IPS DF 4.7 (cell line): ENCODE results near the gene NEU2.
"Not testable (repeated sequence)": the region's sequence is repeated elsewhere in the genome, so short reads cannot be mapped to it uniquely, and the experiment has no call there.

Source experiments
- DNase-seq: peaks from one replicate; pipeline ENCODE4 v3.0.0-alpha.2; 2013; ENCODE audit warnings: low spot score; ENCODE audit errors: extremely low read depth

Gene NEU2

DNA sequence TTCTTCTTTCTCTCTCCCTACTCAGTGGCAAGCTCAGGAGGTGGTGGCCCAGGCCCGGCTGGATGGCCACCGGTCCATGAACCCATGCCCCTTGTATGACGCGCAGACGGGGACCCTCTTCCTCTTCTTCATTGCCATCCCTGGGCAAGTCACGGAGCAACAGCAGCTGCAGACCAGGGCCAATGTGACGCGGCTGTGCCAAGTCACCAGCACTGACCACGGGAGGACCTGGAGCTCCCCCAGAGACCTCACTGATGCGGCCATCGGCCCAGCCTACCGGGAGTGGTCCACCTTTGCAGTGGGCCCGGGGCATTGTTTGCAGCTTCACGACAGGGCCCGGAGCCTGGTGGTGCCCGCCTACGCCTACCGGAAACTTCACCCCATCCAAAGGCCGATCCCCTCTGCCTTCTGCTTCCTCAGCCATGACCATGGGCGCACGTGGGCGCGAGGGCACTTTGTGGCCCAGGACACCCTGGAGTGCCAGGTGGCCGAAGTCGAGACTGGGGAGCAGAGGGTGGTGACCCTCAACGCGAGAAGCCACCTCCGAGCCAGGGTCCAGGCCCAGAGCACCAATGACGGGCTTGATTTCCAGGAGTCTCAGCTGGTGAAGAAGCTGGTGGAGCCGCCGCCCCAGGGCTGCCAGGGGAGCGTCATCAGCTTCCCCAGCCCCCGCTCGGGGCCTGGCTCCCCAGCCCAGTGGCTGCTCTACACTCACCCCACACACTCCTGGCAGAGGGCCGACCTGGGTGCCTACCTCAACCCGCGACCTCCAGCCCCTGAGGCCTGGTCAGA is 1.8 kb downstream of the NEU2 start:
- DNase-seq = no peak

DNA sequence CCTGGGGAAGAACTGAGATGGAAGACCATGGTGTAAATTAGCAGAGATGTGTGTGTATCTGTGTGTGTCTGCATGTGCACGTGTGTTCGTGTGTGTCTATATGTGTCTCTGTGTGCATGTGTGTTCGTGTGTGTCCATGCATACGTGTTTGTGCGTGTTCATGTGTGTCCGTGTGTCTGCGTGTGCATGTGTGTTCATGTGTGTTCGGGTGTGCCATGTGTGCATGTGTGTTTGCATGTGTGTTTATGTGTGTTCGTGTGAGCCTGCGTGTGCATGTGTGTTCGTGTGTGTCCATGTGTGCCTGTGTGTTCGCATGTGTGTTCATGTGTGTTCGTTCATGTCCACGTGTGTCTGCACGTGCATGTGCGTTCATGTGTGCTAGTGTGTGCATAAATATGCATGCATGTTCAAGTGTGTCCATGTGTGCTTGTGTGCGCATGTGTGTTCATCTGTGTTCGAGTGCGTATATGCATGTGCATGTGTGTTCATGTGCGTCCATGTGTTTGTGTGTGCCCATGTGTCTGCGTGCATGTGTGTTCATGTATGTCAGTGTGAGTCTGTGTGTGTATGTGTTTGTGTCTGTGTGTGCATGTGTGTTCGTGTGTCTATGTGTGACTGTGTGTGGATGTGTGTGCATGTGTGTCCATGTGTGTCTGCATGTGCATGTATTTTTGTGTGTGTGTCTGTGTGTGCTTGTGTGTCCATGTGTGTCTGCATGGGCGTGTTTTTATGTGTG is 3.1 kb downstream of the NEU2 start:
- DNase-seq = no peak

DNA sequence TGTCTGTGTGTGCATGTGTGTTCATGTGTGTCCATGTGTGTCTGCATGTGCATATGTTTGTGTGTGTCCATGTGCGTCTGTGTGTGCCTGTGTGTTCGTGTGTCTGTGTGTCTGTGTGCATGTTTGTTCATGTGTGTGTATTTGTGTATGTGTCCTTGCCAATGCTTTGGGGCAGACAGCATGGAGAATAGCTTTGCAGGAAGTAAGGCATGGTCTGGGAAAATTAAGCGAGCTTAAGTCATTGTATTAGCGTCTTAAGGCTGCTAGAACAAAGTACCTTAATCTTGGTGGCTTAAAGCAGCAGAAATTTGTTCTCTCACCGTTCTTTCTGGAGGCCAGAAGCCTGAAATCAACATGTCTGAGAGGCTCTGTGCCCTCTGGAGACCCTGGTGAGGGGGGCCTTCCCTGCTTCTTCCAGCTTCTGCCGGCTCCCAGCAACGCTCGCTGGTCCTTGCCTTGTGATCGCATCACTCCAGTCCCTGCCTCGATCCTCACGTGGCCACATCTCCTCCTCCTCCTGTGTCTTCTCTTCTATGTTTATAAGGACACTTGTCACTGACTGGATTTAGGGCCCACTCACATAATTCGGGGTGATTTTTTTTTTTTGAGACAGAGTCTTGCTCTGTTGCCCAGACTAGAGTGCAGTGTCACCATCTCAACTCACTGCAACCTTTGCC is 3.8 kb downstream of the NEU2 start:
- DNase-seq = no peak

DNA sequence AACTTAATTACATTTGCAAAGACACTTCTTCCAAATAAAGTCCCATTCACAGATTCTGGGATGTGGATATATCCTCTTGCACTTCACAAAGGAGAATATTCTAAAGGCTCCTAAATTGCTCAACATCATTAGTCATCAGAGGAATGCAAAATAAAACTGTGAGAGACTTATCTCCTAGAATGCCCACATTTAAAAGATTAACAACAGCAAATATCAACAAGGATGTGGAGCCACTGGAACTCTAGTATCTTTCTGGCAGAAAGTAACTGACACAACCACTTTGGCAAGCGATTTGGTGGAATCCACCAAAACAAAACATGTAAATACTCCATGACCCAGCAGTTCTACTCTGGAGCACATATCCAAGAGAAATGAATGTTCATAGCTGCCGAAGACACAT is 4.6 kb downstream of the NEU2 start:
- DNase-seq = no peak

DNA sequence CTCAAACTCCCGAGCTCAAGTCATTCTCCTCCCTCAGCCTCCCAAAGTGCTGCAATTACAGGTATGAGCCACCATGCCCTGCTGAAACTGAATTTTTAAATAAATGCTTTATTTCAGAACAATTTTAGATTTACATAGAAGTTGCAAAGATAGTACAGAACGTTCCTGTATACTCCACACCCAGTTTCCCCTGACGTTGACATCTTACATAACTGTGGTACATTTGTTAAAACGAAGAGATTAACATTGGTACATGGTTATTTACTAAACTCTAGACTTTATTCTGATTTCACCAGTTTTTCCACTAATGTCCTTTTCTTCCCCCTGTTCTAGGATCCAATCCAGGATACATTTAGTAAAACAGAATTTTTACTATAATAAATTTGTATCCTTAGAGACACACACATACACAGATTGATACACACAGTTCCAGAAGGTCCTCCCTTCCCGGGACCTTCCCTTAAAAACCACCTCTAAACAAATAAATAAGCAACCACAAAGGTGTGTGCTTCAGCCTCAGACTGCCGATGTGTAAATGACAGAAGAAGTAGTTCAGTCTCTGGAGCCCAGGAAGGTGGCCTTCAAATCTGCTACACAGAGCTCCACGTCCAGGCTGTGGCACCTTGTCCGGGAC is 6.9 kb downstream of the NEU2 start:
- no peak for DNase-seq

DNA sequence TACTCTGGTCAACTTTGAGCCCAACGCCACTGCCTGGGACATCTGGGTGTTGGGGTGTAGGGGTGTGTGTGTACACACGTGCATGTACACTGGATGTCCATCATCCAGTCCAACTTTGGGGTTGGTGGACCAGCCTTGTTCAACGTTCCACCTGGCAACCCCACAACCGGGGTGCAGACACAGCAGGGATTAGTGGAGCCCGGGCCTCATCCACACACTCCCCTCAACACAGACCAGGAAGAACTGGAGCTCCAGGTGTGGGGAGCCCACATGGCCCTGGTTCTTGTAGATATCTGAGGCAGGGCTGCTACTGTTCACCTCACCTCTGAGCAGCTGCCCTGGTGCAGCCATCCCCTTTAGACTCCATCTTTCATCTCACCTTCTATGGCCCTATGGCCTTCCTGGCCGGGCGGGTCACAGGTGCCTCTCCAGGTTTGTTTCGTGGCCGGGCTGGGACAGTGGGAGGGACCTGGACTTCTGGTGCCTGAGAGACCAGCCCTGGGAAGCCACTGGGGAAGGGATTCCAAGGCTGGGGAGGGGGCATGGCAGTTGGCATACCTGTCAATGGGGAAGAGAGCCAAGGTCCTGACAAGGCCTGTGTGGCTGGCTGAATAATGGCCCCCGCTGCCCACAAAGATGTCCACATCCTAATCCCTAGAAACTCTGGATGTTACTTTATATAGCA is 7.5 kb downstream of the NEU2 start:
- no peak for DNase-seq

DNA sequence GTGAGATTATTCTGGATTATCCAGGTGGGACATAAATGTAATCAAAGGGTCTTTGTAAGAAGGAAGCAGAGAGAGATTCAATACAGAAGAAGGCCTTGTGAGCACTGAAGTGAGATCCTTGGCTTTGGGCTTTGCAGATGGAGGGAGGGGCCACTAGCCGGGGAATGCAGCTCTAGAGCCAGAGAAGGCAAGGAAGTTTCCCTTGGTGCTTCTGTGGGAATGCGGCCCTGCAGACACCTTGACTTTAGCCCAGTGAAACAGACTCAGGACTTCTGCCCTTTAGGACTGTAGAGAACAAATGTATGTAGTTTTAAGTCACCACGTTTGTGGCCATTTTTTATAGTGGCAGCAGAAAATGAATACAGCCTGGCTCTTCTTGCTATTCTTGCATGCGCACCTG is 8.1 kb downstream of the NEU2 start:
- DNase-seq = no peak

DNA sequence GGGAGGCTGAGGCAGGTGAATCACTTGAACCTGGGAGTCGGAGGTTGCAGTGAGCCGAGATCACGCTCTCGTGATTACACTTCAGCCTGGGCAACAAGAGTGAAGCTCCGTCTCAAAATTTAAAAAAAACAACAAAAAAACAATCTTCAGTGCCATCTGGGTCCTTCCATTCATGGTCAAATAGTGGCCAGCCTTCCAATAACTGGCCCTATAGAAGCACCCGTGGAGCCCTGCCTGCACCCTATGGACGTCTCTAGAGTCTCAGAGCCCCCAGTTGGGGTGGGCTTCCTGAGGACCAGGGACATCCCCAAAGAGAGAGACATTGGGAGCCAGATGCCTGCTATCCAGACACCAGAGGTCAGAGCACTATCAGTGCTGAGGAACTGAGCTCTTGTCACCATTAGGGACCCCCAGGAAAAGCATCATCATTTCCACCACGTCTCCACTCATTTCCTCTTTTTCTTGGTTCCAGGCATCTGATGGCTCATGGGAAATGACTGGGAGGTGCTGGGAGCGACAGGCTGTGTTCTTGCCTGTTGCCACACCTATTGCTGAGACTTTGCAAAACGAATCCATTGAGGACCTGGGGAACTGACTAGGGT is 9.4 kb downstream of the NEU2 start:
- DNase-seq = no peak

DNA sequence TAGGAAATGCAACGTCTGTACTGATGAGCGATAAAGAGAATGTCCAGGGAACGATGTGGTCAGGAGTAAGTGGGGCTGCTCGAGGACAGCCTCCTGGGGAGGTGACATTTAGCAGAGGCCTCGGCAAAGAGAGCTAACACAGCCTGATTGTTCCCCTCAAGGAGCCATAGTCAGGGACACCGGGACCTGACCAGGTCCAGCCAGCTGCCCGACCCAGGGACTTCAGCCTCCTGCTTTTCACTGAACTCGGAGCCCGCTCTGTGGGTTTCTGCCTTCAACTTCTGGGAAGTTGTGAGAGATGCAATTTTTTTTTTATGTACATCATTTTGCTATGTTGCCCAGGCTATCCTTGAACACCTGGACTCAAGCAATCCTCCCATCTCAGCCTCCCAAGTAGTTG is 10.1 kb downstream of the NEU2 start:
- DNase-seq = no peak

DNA sequence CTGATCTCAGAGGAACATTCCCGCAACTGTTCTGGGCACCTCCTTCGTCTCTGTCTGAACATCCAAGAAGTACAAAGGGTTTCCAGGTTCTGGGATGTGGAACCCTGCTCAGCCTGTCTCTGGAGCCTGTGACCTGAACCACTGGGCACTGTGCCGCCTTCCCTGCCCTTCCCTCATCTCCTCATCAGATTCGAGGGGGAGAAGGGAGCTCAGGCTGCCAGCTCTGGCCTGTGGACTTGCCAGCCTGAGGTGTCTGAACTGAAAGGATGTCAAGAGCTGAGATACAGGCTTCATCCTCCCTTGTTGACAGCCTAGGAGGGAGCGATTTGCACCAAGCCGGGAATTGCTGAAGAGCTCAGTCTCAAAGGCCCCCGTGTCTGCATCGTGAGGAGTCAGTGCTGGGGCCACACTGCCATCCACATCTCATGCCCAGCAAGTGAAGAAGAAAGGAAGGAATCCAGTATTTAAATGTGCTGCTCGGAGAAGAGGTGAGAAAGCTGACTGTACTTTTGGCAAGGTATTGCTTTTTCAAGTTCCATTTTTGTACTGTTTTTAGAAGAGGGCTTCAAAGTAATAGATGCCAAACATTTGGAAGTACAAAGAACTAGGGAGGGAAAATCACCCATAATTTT is 12.6 kb downstream of the NEU2 start:
- DNase-seq = no peak

DNA sequence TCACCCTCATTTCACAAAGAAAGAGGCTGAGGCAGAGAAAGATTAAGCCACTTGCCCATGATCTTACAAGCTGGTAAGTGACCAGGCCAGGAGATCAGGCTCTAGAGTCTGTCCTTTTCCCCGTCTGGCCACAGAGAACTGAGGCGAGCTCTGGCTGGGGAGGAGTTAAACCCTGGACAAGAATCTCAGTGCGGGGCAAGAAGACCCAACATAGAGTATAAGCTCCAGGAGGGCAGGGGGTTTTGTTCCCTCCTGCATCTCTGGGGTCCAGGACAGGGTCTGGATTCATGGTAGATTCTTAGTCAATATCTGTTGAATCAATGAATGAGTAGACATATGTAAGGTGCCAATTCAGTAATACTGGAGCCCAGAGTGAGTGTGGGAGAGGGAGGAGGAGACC is 14.7 kb downstream of the NEU2 start:
- DNase-seq = no peak

DNA sequence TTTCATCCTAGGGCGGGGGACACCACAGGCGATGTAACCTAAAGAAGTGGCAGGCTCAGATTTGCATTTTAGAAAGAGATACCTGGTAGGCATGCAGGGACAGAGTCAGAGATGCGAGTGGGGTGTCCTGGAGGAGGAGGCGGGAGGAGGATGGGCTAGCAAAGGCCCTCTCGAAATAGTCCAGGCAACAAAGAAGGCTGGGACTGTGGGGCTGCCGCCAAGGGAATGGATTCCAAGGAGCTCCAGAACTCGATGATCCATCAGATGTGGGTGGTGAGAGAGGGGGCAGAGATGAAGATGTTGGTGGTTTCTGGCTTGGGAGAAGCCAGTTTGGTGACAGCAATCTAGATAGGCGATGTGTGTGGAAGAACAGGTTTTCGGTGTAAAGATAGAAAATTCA is 15.2 kb downstream of the NEU2 start:
- DNase-seq = no peak

DNA sequence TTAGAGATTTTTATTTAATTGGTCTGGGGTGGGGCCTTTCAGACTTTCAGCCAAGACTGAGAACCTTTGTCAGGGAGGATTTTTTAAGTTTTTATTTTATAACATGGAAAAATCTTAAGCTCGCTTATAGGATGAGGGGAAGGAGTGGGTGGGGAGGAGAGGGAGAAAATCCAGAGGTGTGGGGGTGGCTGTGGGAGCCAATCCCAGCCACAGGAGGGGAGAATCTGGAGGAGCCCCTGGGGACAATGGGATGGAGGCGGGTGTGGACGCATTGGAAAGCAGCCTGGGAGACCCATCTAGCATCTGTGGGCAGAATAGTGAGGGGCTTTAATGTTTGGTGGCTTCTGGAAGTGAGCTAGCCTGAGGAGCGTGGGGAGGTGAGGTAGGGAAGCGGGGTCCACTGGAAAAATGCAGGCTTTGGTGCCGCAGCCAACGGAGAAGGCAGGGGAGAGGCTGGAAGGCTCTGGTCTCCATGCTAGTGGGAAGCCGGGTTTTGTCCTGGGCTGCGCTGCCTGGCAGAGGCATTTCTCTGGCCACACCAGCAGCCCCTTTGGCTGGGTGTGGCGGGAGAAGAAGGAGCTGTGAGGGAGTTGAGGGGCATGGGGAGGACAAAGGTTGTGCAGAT is 16.2 kb downstream of the NEU2 start:
- DNase-seq = no peak

DNA sequence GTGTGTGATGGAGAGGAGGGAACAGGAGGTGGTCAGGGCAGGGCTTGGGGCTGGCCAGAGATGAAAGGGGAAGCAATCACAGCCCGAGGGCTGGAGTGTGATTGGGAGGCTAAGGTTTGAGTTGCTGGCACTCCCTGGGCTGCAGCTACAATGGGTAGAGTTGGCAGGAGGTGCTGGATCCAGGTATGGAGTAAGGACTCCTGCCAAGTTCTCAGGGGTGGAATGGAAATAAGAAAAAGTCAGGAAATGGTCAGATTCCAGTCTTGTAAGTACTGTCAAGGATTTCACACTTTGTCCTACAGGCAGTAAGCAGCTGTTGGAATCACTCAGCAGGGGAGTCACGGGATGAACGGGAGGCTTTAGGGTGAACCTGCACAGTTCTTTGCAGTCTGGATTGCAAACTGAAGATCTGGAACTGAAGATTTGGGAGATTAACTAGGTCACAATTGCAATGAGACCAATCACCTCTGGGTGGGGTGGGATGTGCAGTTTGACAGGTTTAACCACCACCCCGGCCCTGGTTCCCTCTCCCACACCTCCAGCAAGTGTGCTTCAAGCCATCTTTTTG is 16.8 kb downstream of the NEU2 start:
- no peak for DNase-seq

DNA sequence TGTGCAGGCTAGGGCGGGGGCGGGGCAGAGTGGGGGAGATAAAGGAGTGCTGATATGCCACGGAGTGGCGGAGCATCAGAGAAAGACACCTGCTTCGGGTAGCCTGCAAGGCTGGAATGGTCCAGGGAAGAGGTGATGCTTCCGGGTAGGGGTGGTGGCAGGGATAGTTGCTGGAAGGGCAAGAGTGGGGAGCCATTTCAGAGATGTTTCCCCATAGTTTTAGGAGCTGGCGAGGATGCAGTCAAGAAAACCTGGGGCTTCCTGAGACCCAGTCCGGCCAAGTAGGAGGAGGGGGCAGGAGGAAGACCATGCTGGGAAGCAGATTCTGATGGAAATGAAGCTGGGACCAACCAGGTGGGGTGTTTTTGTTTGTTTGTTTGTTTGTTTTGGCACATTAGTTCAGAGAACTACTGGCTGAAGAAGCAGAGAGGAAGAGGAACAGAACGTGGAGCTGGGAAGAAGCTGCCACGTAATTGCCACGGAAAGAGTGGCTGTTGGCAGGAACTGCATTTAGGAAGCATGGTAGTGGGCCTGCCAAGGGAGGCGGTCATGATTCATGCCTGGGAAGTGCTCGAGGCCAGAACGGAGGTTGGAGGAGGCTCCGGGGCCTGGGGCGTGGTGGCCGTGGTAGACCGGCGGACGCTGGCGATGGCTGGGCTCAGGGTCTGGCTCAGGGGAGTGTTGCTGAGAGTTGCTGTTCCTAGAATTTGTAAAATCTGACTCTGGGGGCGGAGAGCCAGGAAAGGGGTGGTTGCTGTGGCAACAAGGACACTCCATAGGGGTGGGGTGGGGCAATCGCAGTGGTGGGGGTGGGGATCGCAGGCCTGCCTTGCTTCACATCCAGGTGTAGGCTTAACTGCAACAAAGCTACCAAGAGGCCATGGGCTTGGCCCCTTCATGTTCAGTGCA is 19.0 kb downstream of the NEU2 start:
- DNase-seq = peak; percentile 74

DNA sequence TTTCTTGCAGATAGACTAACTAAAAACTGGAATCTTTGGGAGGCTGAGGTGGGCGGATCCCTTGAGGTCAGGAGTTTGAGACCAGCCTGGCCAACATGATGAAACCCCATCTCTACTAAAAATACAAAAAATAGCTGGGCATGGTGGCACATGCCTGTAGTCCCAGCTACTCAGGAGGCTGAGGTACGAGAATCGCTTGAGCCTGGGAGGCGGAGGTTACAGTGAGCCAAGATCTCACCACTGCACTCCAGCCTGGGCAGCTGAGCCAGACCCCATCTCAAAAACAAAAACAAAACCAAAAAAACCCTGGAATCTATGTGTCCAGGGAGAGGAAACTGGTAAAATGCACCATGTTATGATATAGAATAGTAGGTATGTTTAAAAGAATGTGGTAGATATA is 20.0 kb downstream of the NEU2 start:
- not testable (repeated sequence) for DNase-seq

DNA sequence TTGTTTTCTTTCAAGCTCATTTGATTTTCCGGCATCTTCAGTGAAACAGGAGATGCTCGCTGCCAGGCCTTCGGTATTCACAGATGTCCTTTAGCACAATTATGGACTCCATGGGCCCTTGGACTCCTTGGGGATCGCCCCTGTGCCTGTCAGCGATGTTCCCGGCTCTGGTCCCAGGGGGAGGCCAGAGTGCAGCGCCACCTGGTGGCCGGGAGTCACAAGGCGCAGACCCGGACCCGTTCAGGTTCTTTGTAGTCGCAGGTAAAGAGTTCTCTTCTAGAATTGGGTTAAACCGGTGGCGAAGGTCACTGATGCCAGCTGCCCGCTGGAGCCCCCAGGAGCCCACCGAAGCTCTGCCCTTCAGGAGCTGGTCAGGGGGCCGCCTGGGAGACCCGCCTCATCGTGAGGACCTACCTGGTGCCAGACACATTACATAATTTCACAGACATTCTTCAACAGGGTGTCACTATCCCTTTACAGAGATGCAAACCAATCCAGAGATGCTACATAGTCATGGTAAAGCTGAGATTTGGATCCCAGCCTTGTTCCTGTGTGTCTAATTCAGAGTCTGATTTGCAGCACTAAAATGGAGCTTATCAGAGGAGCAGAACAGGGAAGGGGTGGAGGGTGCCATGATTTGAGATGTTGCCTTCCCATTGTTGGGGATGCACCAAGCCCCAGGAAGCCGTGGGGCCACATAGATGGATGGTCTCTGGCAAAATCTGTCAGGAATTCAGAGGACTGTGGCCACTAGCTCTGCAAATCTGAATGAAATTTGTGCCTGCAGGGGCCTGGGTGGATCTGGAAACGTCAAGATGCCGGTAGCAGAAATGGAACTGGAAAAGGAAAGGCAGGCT is 21.7 kb downstream of the NEU2 start:
- no peak for DNase-seq

DNA sequence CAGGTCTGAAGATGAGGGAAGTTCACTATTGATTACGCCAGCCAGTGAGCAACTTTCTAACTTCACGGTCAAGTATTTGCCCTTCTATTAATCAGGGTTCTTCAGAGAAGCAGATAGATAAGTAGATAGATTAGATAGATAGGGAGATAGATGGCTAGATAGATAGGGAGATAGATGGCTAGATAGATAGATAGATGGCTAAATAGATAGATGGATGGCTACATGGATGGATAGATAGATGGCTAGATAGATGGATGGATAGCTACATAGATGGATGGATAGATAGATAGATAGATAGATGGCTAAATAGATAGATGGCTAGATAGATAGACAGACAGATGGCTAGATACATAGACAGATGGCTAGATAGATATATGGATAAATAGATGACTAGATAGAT is 22.9 kb downstream of the NEU2 start:
- no peak for DNase-seq
